ENCODE data around the gene RNU1-4. TPM values are rescaled to one million over a fixed set of nuclear protein-coding genes. Genes with fewer than 3 reads are reported as not detected.
A peak's percentile ranks its signal among the peaks of the same experiment; 100 is the strongest.
"Not testable (repeated sequence)": the region's sequence is repeated elsewhere in the genome, so short reads cannot be mapped to it uniquely, and the experiment has no call there.

The RNU1-4 gene
- total RNA-seq, 4 donors from 2014 or later = under 0.01 TPM

- not testable (repeated sequence) for H3K27me3 ChIP-seq, H3K4me3 ChIP-seq, H3K9me3 ChIP-seq, H3K36me3 ChIP-seq
- peak in 2 of 3 donors; percentile 60 to 76 for DNase-seq
- Histone ChIP-seq H3K27ac (peak overlapping the region in 3 of 4 donors; percentile 24 to 93 (median 78)), H3K4me1 (peaks cover 0 to 29% (median 0%) of the 10 kb centered on the region in 4 donors)
Measured at GRCh38 chr1:16764248-16764819, 24.0 kb downstream of the RNU1-4 start.

DNA sequence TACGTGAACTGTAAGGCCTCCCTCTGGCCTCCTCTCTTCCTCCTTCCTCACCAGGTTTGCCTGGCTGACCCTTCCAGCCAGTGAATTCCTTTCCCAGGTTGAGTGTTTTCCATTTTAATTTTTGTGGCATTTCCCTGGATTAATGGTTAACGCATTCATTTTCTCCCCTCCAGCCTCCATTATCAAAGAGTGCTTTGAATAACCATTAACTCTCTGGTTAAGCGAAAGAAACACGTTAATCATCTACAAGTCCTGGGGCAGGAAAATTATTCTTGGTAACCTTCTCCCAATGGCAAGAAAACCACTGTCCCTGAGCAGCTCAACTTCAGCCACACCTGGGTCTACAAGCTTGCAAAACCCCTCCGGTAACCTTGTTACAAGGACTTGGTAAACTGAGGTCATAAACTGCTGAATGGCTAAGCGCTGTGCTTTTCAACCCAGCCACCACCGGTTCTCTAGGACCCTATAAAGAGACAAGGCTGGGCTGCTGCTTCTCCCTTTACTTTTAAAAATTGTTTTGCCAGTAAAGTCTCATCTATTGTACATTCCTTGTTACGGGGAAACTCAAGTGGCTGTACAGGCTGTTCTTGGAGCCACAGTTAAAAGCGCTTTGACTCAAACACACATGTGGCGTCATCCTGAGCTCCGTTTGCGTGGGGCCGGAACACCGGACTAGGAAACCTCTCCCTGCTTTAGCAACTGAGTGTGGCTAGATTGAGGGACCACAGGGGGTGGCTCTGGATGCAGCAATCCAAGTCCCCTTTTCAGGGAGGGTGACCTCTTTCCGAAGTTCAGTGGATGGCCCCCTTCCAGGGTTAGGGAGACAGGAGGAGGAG, 24.7 kb downstream of the RNU1-4 start:
- Histone ChIP-seq H3K4me1 (peaks cover 0 to 29% (median 0%) of the 10 kb centered on the region in 4 donors), H3K27ac (peak overlapping the region in 3 of 4 donors; percentile 30 to 93 (median 78)), H3K4me3 (peak overlapping the region in 2 of 4 donors; percentile 13 to 33)
- not testable (repeated sequence) for H3K9me3 ChIP-seq, H3K36me3 ChIP-seq, H3K27me3 ChIP-seq
- DNase-seq = peak in 2 of 3 donors; percentile 57 to 64
- peak in 1 of 2 donors; percentile 39 for TF ChIP-seq POLR2A (IDR thresholded peaks at IDR 0.05)

DNA sequence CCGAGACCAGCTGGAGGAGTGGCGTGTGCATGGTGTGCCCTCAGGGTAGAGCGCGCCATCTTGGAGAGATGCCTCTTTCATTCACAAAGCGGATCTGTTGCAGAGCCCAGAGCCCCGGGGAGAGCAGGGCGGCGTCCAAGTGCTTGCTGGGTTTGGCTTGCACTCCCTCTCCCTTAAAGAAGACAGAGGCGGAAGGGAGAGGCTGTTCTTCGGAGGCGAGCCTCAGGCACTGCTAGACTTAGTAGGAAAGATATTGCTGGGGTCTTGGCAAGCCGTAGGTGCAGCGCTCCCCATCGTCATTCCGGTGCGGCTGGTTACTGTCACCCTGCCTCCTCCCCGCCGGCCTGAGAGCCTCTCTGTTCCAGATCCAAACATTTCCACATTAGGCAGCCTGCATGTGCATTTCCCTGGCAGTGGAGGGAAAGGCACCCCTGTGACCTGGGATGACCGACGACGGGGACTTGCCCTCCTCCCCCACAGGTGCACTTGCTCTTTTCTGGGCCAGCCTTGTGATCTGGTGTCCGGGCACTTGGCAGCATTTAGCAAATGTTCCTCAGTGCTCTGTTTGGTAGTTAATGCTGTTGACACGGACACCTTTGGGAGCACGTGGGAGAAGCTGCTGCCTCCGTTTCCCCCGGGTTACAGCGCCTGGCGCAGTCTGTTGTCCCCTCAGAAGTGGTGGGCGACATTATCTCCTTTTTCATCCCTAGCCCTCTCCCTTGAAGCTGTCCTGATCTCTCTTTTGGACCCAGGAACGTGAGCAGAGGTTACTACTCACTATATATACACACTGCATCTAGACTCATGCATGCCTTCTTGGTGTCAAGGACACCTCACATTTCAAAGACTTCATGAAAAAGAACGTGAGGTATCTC, 25.7 kb downstream of the RNU1-4 start:
- H3K9me3 ChIP-seq, H3K36me3 ChIP-seq, H3K27me3 ChIP-seq: not testable (repeated sequence)
- DNase-seq = peak in 2 of 3 donors; percentile 54 to 57
- Histone ChIP-seq H3K27ac (peak overlapping the region in 2 of 4 donors; percentile 78 to 93), H3K4me1 (peaks cover 0 to 29% (median 0%) of the 10 kb centered on the region in 4 donors), H3K4me3 (peak overlapping the region in 2 of 4 donors; percentile 2 to 33)

- not testable (repeated sequence) for H3K27me3 ChIP-seq, H3K9me3 ChIP-seq, H3K36me3 ChIP-seq, H3K4me3 ChIP-seq
- Histone ChIP-seq H3K27ac (peak overlapping the region in 1 of 4 donors; percentile 13), H3K4me1 (peaks cover 0 to 29% (median 0%) of the 10 kb centered on the region in 4 donors)
- peak in 1 of 3 donors; percentile 61 for DNase-seq
Measured at GRCh38 chr1:16766689-16767256, 26.5 kb downstream of the RNU1-4 start.

- H3K27me3 ChIP-seq, H3K9me3 ChIP-seq, H3K36me3 ChIP-seq, H3K27ac ChIP-seq, H3K4me3 ChIP-seq: not testable (repeated sequence)
- H3K4me1 ChIP-seq = peaks cover 0 to 20% (median 0%) of the 10 kb centered on the region in 4 donors
- peak in 2 of 3 donors; percentile 8 to 59 for DNase-seq
Measured at GRCh38 chr1:16770139-16770759, 29.9 kb downstream of the RNU1-4 start.

DNA sequence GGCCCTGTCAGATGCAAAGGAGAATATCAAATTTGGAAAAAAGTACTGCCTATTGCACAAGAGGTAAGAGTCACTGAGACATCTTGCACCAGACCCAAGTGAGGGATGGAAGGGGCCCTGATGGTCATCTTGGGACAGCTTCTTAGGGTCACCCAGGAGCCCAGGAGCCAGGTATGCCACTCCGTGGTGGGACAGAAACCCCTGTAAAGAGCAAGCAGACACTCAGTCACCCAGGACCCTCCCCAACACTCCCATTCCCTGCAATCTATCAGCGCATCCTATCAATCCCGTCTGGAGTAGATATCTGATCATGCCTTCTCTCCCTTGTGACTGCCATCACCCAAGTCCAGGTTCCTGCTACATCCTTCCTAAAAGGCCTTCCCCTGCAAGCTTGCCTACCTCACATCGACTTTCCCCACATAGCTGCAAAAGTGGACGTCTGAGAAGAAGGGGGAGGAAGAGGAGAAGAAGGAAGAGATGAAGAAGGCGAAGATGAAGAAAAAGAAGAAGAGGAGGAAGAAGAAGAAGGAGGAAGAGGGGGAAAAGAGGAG, 30.7 kb downstream of the RNU1-4 start:
- not testable (repeated sequence) for H3K27ac ChIP-seq, H3K9me3 ChIP-seq, H3K27me3 ChIP-seq, H3K36me3 ChIP-seq, H3K4me3 ChIP-seq
- DNase-seq = peak in 1 of 3 donors; percentile 3
- peaks cover 0 to 13% (median 0%) of the 10 kb centered on the region in 4 donors for H3K4me1 ChIP-seq

GRCh38 chr1:16772275-16773204, 32.2 kb downstream of the RNU1-4 start:
- not testable (repeated sequence) for H3K4me3 ChIP-seq, H3K27ac ChIP-seq, H3K9me3 ChIP-seq, H3K36me3 ChIP-seq, H3K27me3 ChIP-seq, H3K4me1 ChIP-seq
- DNase-seq = peak in 1 of 3 donors; percentile 36

DNA sequence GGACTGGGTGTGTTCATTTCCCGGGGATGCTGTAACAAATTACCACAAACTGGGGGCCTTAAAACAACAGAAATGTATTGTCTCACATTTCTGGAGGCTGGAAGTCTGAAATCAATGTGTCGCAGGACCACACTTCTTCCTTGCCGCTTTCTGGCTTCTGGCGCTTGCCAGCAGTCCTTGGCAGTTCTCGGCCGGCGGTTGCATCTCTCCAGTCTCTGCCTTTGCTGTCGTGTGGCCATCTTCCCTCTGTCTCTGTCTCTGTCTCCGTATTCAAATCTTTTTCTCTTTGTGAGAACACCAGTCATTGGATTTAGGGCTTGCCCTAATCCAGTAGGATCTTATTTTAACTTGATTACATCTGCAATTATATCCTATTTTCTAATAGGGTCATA, 32.9 kb downstream of the RNU1-4 start:
- not testable (repeated sequence) for H3K9me3 ChIP-seq, H3K27me3 ChIP-seq, H3K4me3 ChIP-seq, H3K27ac ChIP-seq, H3K4me1 ChIP-seq, DNase-seq, H3K36me3 ChIP-seq

DNA sequence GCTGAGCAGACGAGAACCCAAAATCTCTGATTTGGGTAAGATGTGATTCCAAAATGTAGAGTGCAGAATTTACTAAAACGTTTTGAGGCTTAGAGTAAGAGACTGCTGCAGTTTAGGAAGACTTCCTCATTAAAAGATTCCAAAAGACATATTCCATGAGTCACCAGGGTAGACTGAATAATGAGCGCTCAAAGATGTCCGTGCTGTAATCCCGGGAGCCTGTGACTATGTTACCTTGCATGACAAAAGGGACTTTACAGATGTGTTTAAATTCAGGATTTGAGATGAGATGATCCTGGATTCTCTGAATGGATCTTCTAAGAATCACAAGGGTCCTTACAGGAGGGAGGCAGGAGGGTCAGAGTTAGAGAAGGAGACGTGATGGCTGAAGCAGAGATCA, 33.4 kb downstream of the RNU1-4 start:
- not testable (repeated sequence) for DNase-seq, H3K27ac ChIP-seq, H3K9me3 ChIP-seq, H3K4me3 ChIP-seq, H3K36me3 ChIP-seq, H3K4me1 ChIP-seq, H3K27me3 ChIP-seq

DNA sequence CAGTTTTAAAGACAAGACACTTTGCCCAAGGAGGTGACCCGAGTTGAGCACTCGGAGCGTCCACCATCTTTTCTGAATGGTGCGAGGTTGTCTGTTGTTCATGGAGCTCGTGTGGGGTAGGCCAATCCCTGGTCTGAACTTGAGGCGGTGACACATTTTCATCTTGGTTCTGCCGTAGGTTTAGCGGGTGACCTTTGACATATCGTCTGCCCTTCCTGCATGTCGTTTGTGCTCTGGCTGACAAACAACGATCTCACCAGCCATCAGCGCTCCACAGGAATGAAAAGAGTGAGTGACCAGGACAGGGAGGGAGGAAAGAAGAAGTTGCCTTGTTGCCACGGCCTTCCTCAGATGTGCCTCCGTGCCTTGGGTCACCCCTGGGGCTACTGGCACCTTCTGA, 34.5 kb downstream of the RNU1-4 start:
- H3K9me3 ChIP-seq, H3K27ac ChIP-seq, H3K4me1 ChIP-seq, DNase-seq, H3K4me3 ChIP-seq, H3K36me3 ChIP-seq, H3K27me3 ChIP-seq: not testable (repeated sequence)

DNA sequence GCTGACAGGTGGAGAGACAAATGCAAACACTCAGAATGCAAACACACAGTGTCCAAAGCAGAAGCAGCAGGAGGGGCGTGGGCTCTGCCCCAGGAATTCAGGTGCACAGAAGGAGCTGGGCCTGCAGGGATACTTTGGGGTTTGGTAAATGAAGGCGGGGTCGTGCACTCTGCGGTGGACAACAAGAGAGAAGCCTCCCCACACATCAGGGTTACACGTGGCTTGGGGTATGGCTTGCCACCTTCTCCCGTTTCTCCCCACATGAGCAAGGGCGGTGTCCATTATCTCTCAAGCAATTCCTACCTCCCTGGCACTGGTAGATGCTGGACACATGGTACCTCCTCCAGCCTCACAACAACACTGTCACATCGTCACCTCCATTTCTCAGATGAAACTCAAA, 35.0 kb downstream of the RNU1-4 start:
- not testable (repeated sequence) for H3K36me3 ChIP-seq, H3K4me1 ChIP-seq, H3K4me3 ChIP-seq, H3K27ac ChIP-seq, H3K27me3 ChIP-seq, H3K9me3 ChIP-seq
- DNase-seq = peak in 1 of 3 donors; percentile 27

- H3K27ac ChIP-seq, H3K4me3 ChIP-seq, H3K4me1 ChIP-seq, H3K36me3 ChIP-seq, DNase-seq, H3K9me3 ChIP-seq, H3K27me3 ChIP-seq: not testable (repeated sequence)
Measured at GRCh38 chr1:16776248-16776647, 35.9 kb downstream of the RNU1-4 start.

- not testable (repeated sequence) for DNase-seq, H3K36me3 ChIP-seq, H3K27me3 ChIP-seq, H3K4me3 ChIP-seq, H3K27ac ChIP-seq, H3K4me1 ChIP-seq, H3K9me3 ChIP-seq
Measured at GRCh38 chr1:16776835-16777234, 36.5 kb downstream of the RNU1-4 start.
